GM23248 (cell line): ENCODE data around the gene L2HGDH. TPM values are rescaled to one million over a fixed set of nuclear protein-coding genes. Genes with fewer than 3 reads are reported as not detected.
"Not testable (repeated sequence)": the region's sequence is repeated elsewhere in the genome, so short reads cannot be mapped to it uniquely, and the experiment has no call there.

Experiments
- DNase-seq: peaks from one replicate; pipeline ENCODE4 v3.0.0-alpha.2; 2015
- H2AFZ ChIP-seq: fragments of 200-600 bp; sonication (generic); 2 replicates; pipeline ENCODE4 v1.6.1; 2016; ENCODE audit warnings: antibody characterized with exemption
- H3F3A ChIP-seq: fragments of 200-600 bp; sonication (generic); 2 replicates; pipeline ENCODE4 v1.6.1; 2016; ENCODE audit warnings: mild to moderate bottlenecking, antibody characterized with exemption, mixed run types; ENCODE audit not compliant: insufficient read depth
- H3K27ac ChIP-seq: fragments of 200-600 bp; sonication (generic); 2 replicates; pipeline ENCODE4 v1.5.1; 2016; ENCODE audit warnings: mild to moderate bottlenecking
- H3K27me3 ChIP-seq: fragments of 200-600 bp; sonication (generic); replicated peaks from 2 replicates; pipeline ENCODE4 v1.6.1; 2016; ENCODE audit warnings: mild to moderate bottlenecking; ENCODE audit not compliant: insufficient read depth
- H3K36me3 ChIP-seq: fragments of 200-600 bp; sonication (generic); 2 replicates; pipeline ENCODE4 v1.6.1; 2016; ENCODE audit warnings: low read depth, mild to moderate bottlenecking
- H3K4me1 ChIP-seq: fragments of 200-600 bp; sonication (generic); 2 replicates; pipeline ENCODE4 v1.6.1; 2016; ENCODE audit warnings: mild to moderate bottlenecking; ENCODE audit not compliant: insufficient read depth
- H3K4me2 ChIP-seq: fragments of 200-600 bp; sonication (generic); one replicate; pipeline ENCODE4 v1.6.1; 2016; ENCODE audit warnings: mild to moderate bottlenecking; ENCODE audit not compliant: unreplicated experiment
- H3K4me3 ChIP-seq: fragments of 200-600 bp; sonication (generic); 2 replicates; pipeline ENCODE4 v1.5.1; 2016; ENCODE audit warnings: mild to moderate bottlenecking
- H3K79me2 ChIP-seq: fragments of 200-600 bp; sonication (generic); 2 replicates; pipeline ENCODE4 v1.6.1; 2016; ENCODE audit warnings: mild to moderate bottlenecking; ENCODE audit not compliant: insufficient read depth
- H3K9ac ChIP-seq: fragments of 200-600 bp; sonication (generic); 2 replicates; pipeline ENCODE4 v1.6.1; 2016; ENCODE audit warnings: mild to moderate bottlenecking
- H3K9me2 ChIP-seq: fragments of 200-600 bp; sonication (generic); 2 replicates; pipeline ENCODE4 v1.6.1; 2016; ENCODE audit warnings: mixed run types, mild to moderate bottlenecking, moderate library complexity; ENCODE audit not compliant: insufficient read depth
- H3K9me3 ChIP-seq: fragments of 200-600 bp; sonication (generic); one replicate; pipeline ENCODE4 v1.6.1; 2017; ENCODE audit warnings: low read depth
- H4K20me1 ChIP-seq: fragments of 200-600 bp; sonication (generic); 2 replicates; pipeline ENCODE4 v1.6.0; 2016; ENCODE audit not compliant: insufficient read depth
- EZH2 ChIP-seq: fragments of 200-600 bp; sonication (generic); IDR thresholded peaks from 2 replicates; pipeline ENCODE4 v1.6.1; 2018; ENCODE audit warnings: antibody characterized with exemption, mild to moderate bottlenecking; ENCODE audit not compliant: insufficient read depth, poor library complexity, severe bottlenecking
- EZH2phosphoT487 ChIP-seq: fragments of 200-600 bp; sonication (generic); IDR thresholded peaks from 2 replicates; pipeline ENCODE4 v1.6.1; 2018; ENCODE audit warnings: antibody characterized with exemption, moderate library complexity, mild to moderate bottlenecking, low read depth; ENCODE audit not compliant: insufficient read depth
- WGBS, 2 experiments: methylation state at CpG; one replicate each; pipeline ENCODE4 v1.1.6; 2015 to 2017; ENCODE audit warnings: low lambda C conversion rate in 2 of 2, low coverage in 1 of 2; ENCODE audit errors: missing lambda C conversion rate in 2 of 2; 5-methylcytosine and 5-hydroxymethylcytosine counted together
- in situ Hi-C: fragments of 300-500 bp; cut with MboI; formaldehyde crosslinking; loops from 2 replicates; pipeline ENCODE4 v1.15.0; 2020
- polyA plus RNA-seq: library from polyadenylated mRNA; unstranded; fragments of >200 nt; fragmentation: Nextera tagmentation; extraction: Ambion mirVana; gene quantifications from 2 replicates; pipeline ENCODE4 v1.2.1, GENCODE V29; 2016
- total RNA-seq: library from RNA; depleted of rRNA; stranded (reverse); fragments of >200 nt; shearing (Covaris generic); gene quantifications from 2 replicates; pipeline ENCODE4 v1.2.3, GENCODE V29; 2014

Gene L2HGDH
- total and polyA plus RNA-seq, 2 experiments from 2014 or later, result 1.8 to 2.6 TPM

GRCh38 chr14:50357753-50358395 is 45.8 kb upstream of the L2HGDH start:
- H3K9me3 ChIP-seq, result no peaks in the 10 kb centered on the region
- H3K27me3 ChIP-seq, result no peaks in the 10 kb centered on the region
- 86 to 88% methylated on average over 4 of the region's 4 CpGs for WGBS, 2 experiments
- TF ChIP-seq EZH2phosphoT487 (no peak), EZH2 (no peak)
- no peak for DNase-seq
- H3K4me3 ChIP-seq, result no peak overlapping the region
- no peaks in the 10 kb centered on the region for H4K20me1 ChIP-seq
- H3F3A ChIP-seq, result peaks cover 7% of the 10 kb centered on the region; the same call in 1 of the 2 replicates
- H2AFZ ChIP-seq, result no peak overlapping the region
- no peak overlapping the region for H3K4me2 ChIP-seq
- in situ Hi-C loops, result no loop called here
- no peak overlapping the region for H3K27ac ChIP-seq
- H3K79me2 ChIP-seq, result no peaks in the 10 kb centered on the region
- H3K36me3 ChIP-seq, result no peaks in the 10 kb centered on the region
- peaks cover 9% of the 10 kb centered on the region for H3K4me1 ChIP-seq
- no peak overlapping the region for H3K9ac ChIP-seq
- no peaks in the 10 kb centered on the region for H3K9me2 ChIP-seq

DNA sequence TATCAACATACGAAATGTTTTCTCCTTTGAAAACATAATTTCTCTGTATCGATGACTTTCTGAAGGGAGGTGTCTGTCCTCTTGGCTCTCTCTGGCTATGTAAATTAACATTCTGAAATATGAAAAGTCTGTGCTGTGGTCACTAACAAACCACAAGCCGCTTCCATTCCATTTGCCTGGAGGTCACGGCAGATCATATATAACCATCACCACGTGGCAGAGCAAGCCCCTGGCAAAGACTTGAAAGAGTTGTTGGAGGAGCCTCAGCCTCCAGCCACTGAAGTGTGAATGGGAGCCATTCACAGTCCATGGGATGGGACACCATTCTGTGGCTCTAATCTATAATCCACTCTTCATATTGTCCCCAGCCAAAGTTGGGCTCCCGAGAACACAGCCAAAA is 45.1 kb upstream of the L2HGDH start:
- H3K4me2 ChIP-seq, result no peak overlapping the region
- DNase-seq, result no peak

DNA sequence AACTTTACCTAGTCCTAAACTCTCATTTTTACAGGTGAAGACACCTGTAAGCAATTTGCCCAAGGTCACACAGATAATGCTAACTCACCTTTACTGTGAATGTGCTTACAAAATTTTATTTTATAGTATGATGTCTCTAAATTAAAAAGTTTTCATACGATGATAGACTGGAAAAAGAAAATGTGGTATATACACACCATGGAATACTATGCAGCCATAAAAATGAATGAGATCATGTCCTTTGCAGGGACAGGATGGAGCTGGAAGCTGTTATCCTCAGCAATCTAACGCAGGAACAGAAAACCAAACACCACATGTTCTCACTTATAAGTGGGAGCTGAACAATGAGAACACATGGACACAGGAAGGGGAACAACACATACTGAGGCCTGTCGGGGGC is 44.3 kb upstream of the L2HGDH start:
- 74 to 77% methylated on average over 3 of the region's 3 CpGs for WGBS, 2 experiments
- H2AFZ ChIP-seq, result not testable (repeated sequence)

More for the DNA sequence above, 45.1 kb upstream of the L2HGDH start:
- Histone ChIP-seq H3K27me3 (no peaks in the 10 kb centered on the region), H3K9ac (no peak overlapping the region), H4K20me1 (no peaks in the 10 kb centered on the region), H2AFZ (no peak overlapping the region), H3K4me1 (peaks cover 15% of the 10 kb centered on the region), H3F3A (peaks cover 10% of the 10 kb centered on the region; the same call in 1 of the 2 replicates), H3K79me2 (no peaks in the 10 kb centered on the region), H3K27ac (no peak overlapping the region), H3K4me3 (no peak overlapping the region), H3K9me2 (no peaks in the 10 kb centered on the region), H3K36me3 (no peaks in the 10 kb centered on the region), H3K9me3 (no peaks in the 10 kb centered on the region)
- no peak for TF ChIP-seq EZH2
- TF ChIP-seq EZH2phosphoT487, result no peak
- WGBS, 2 experiments, result 55 to 61% methylated on average over 6 of the region's 6 CpGs
- in situ Hi-C loops, result no loop called here

DNA sequence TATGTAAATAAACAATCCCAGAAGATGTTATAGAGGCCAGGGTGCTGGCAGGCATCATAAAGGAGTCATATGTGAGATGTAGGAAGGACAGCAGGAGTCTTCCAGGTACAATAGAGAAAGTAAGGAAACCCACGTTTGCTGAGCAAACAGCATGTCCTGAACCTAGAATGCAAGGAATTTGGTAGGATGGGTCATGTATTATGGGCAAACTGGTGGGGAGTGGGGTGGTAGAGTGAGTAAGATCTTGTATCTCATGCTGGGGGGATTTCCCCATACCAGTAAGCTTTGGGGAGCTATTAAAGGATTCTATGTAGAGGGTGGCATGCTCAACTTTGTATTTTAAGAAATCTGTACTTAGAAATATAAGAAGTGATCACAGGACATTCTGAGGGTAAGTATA is 43.7 kb upstream of the L2HGDH start:
- Histone ChIP-seq H3K9me2 (no peaks in the 10 kb centered on the region), H4K20me1 (no peaks in the 10 kb centered on the region), H3K4me3 (no peak overlapping the region), H3K4me2 (no peak overlapping the region), H3K27me3 (no peaks in the 10 kb centered on the region), H2AFZ (no peak overlapping the region), H3F3A (peaks cover 10% of the 10 kb centered on the region; the same call in 1 of the 2 replicates), H3K27ac (no peak overlapping the region), H3K36me3 (no peaks in the 10 kb centered on the region), H3K4me1 (peaks cover 25% of the 10 kb centered on the region), H3K9me3 (no peaks in the 10 kb centered on the region), H3K9ac (no peak overlapping the region), H3K79me2 (no peaks in the 10 kb centered on the region)
- TF ChIP-seq EZH2 (no peak), EZH2phosphoT487 (no peak)
- 100% methylated on average over 1 of the region's 1 CpG for WGBS, 2 experiments
- DNase-seq, result no peak
- in situ Hi-C loops, result no loop called here

More for the DNA sequence above, 44.3 kb upstream of the L2HGDH start:
- DNase-seq, H3K9me2 ChIP-seq, H3K79me2 ChIP-seq, H3K27me3 ChIP-seq, H4K20me1 ChIP-seq, H3K9me3 ChIP-seq, H3K27ac ChIP-seq, H3K4me3 ChIP-seq, H3K4me2 ChIP-seq, H3K9ac ChIP-seq, H3K36me3 ChIP-seq, H3F3A ChIP-seq, in situ Hi-C loops: not testable (repeated sequence)
- peaks cover 19% of the 10 kb centered on the region for H3K4me1 ChIP-seq

- TF ChIP-seq EZH2phosphoT487 (no peak), EZH2 (no peak)
- Histone ChIP-seq H3K4me1 (peaks cover 27% of the 10 kb centered on the region), H3K27ac (no peak overlapping the region), H3K36me3 (no peaks in the 10 kb centered on the region), H3F3A (peaks cover 10% of the 10 kb centered on the region; the same call in 1 of the 2 replicates), H3K9me3 (no peaks in the 10 kb centered on the region), H3K9me2 (no peaks in the 10 kb centered on the region), H2AFZ (no peak overlapping the region), H3K9ac (no peak overlapping the region), H3K79me2 (no peaks in the 10 kb centered on the region), H4K20me1 (no peaks in the 10 kb centered on the region), H3K4me3 (no peak overlapping the region), H3K4me2 (no peak overlapping the region), H3K27me3 (no peaks in the 10 kb centered on the region)
- WGBS, 2 experiments, result 0% methylated on average over 1 of the region's 1 CpG
- no peak for DNase-seq
- in situ Hi-C loops, result no loop called here
These were observed 42.5 kb upstream of the L2HGDH start for GRCh38 chr14:50354527-50354926.
